Adrenal gland (tissue), 5 donors: ENCODE results near the gene RSPH4A.

Experiments used
- CTCF ChIP-seq, 6 experiments: fragments of 450-650 bp in 4 of 6; fragments of 200-600 bp in 2 of 6; sonication (generic) in 1 of 6; IDR thresholded peaks; 1 replicate in 5 of 6; 2 replicates in 1 of 6; pipeline versions ENCODE4 v1.5.1 to v1.8.0; 2016 to 2021; ENCODE audit warnings: antibody characterized with exemption in 6 of 6, mild to moderate bottlenecking in 2 of 6, moderate library complexity in 1 of 6
- POLR2A ChIP-seq, 2 donors: fragments of 450-650 bp; IDR thresholded peaks; one replicate each; pipeline ENCODE4 v1.6.1; 2017; ENCODE audit warnings: antibody characterized with exemption in 2 of 2, mild to moderate bottlenecking in 2 of 2, moderate library complexity in 1 of 2
- donor health status: DM: no; HTN: no; CAD: no.

- TF ChIP-seq CTCF (IDR thresholded peaks at IDR 0.05) (no peak), POLR2A (IDR thresholded peaks at IDR 0.05) (no peak)
These were observed 32.9 kb downstream of the RSPH4A start for GRCh38 chr6:116649129-116649528.
